ENCODE measurements around the gene ZNF157.
"Not testable (repeated sequence)": the region's sequence is repeated elsewhere in the genome, so short reads cannot be mapped to it uniquely, and the experiment has no call there.

The ZNF157 gene

DNA sequence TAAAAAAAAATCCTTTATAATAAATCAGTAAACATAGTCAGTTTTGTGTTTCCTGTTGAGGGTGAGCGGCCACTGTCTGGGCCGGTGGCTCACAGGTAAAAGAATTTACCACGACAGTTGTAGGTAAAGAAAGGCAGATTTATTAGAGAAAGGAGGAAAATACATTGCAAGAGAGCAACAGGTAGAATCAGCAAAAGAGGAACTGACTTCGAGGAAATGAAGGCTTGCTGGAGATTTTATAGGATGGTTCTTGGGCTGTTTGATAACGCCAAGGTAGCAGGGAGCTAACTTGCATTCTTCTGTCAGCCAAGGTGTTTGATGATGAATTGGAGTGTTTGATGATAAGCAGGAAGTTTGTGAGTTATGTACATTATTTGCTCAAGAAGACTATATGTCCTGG, 2.8 kb downstream of the ZNF157 start:
- Histone ChIP-seq H3K36me3 (ENCODE audit: insufficient read depth, low read length) (no peaks in the 10 kb centered on the region), H3K27ac (ENCODE audit: low read depth, low read length) (no peak overlapping the region)

GRCh38 chrX:47380268-47380667, 9.9 kb downstream of the ZNF157 start:
- Histone ChIP-seq H3K79me2 (ENCODE audit: control insufficient read depth, insufficient read depth, low read length, unreplicated experiment) (no peaks in the 10 kb centered on the region), H3K27me3 (ENCODE audit: insufficient read depth, low read length) (no peaks in the 10 kb centered on the region), H3K36me3 (ENCODE audit: insufficient read depth, low read length) (no peaks in the 10 kb centered on the region), H3K4me1 (ENCODE audit: control insufficient read depth, insufficient read depth, low read length, unreplicated experiment) (no peaks in the 10 kb centered on the region), H2AFZ (ENCODE audit: low read length, unreplicated experiment) (no peak overlapping the region), H3K4me3 (ENCODE audit: low read depth, low read length) (no peak overlapping the region), H3K27ac (ENCODE audit: low read depth, low read length) (no peak overlapping the region)

More for the DNA sequence above, 2.8 kb downstream of the ZNF157 start:
- no peaks in the 10 kb centered on the region for H3K4me1 ChIP-seq (ENCODE audit: control insufficient read depth, insufficient read depth, low read length, unreplicated experiment)
- H2AFZ ChIP-seq (ENCODE audit: low read length, unreplicated experiment) = no peak overlapping the region
- no peaks in the 10 kb centered on the region for H3K27me3 ChIP-seq (ENCODE audit: insufficient read depth, low read length)
- no peak overlapping the region for H3K4me3 ChIP-seq (ENCODE audit: low read depth, low read length)
- no peaks in the 10 kb centered on the region for H3K79me2 ChIP-seq (ENCODE audit: control insufficient read depth, insufficient read depth, low read length, unreplicated experiment)

- H3K27me3 ChIP-seq (ENCODE audit: insufficient read depth, low read length); H3K36me3 ChIP-seq (ENCODE audit: insufficient read depth, low read length); H3K79me2 ChIP-seq (ENCODE audit: control insufficient read depth, insufficient read depth, low read length, unreplicated experiment); H2AFZ ChIP-seq (ENCODE audit: low read length, unreplicated experiment); H3K27ac ChIP-seq (ENCODE audit: low read depth, low read length); H3K4me3 ChIP-seq (ENCODE audit: low read depth, low read length); H3K4me1 ChIP-seq (ENCODE audit: control insufficient read depth, insufficient read depth, low read length, unreplicated experiment): not testable (repeated sequence)
These were observed 10.5 kb downstream of the ZNF157 start for GRCh38 chrX:47380837-47381236.

GRCh38 chrX:47384502-47384901, 14.1 kb downstream of the ZNF157 start:
- Histone ChIP-seq H3K4me3 (ENCODE audit: low read depth, low read length) (no peak overlapping the region), H3K27ac (ENCODE audit: low read depth, low read length) (no peak overlapping the region), H3K4me1 (ENCODE audit: control insufficient read depth, insufficient read depth, low read length, unreplicated experiment) (no peaks in the 10 kb centered on the region), H3K27me3 (ENCODE audit: insufficient read depth, low read length) (no peaks in the 10 kb centered on the region), H3K79me2 (ENCODE audit: control insufficient read depth, insufficient read depth, low read length, unreplicated experiment) (no peaks in the 10 kb centered on the region), H3K36me3 (ENCODE audit: insufficient read depth, low read length) (no peaks in the 10 kb centered on the region), H2AFZ (ENCODE audit: low read length, unreplicated experiment) (no peak overlapping the region)

DNA sequence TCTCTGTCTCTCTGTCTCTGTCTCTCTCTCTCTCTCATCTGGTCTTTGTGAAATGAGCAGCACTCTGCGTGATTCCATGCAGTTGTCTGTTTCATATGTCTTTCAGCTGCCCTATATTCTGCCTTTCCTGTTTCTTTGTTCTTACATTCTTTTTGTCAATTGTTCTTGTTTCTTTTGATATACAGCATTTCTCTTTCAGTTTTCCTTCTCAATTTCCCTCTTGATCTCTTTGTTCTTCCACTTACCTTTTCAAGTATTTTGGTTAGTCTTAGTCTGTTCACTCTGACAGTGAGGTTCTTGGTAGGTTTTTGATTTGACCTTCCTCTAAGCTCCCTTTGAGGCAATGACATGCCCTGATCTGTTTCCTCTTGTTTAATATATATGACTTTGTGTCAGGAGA, 20.4 kb downstream of the ZNF157 start:
- Histone ChIP-seq H3K27me3 (ENCODE audit: insufficient read depth, low read length) (no peaks in the 10 kb centered on the region), H3K27ac (ENCODE audit: low read depth, low read length) (no peak overlapping the region)

GRCh38 chrX:47413179-47413594, 42.8 kb downstream of the ZNF157 start:
- Histone ChIP-seq H3K27me3 (ENCODE audit: insufficient read depth, low read length) (no peaks in the 10 kb centered on the region), H3K36me3 (ENCODE audit: insufficient read depth, low read length) (no peaks in the 10 kb centered on the region), H3K4me1 (ENCODE audit: control insufficient read depth, insufficient read depth, low read length, unreplicated experiment) (no peaks in the 10 kb centered on the region), H3K79me2 (ENCODE audit: control insufficient read depth, insufficient read depth, low read length, unreplicated experiment) (no peaks in the 10 kb centered on the region), H3K27ac (ENCODE audit: low read depth, low read length) (no peak overlapping the region), H2AFZ (ENCODE audit: low read length, unreplicated experiment) (no peak overlapping the region), H3K4me3 (ENCODE audit: low read depth, low read length) (no peak overlapping the region)

More for the DNA sequence above, 20.4 kb downstream of the ZNF157 start:
- H3K4me3 ChIP-seq (ENCODE audit: low read depth, low read length) = no peak overlapping the region
- no peaks in the 10 kb centered on the region for H3K79me2 ChIP-seq (ENCODE audit: control insufficient read depth, insufficient read depth, low read length, unreplicated experiment)
- no peak overlapping the region for H2AFZ ChIP-seq (ENCODE audit: low read length, unreplicated experiment)
- H3K4me1 ChIP-seq (ENCODE audit: control insufficient read depth, insufficient read depth, low read length, unreplicated experiment) = no peaks in the 10 kb centered on the region
- no peaks in the 10 kb centered on the region for H3K36me3 ChIP-seq (ENCODE audit: insufficient read depth, low read length)

DNA sequence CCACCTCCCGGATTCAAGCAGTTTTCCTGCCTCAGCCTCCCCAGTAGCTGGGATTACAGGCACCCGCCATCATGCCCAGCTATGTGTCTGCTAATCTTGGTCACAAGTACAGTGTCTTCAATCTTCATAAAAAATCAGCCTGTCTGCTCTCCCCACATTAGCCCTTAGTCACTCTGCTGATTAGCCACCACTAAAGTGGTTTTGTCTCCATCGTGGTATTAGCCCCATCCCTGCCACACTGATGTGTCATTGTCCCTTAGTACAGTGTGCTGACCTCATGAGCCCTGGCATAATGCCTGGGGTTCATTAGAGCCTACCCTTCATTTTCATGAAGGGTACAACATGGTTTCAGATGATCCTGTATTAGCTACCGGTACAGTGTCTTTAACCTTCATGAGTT, 49.9 kb downstream of the ZNF157 start:
- Histone ChIP-seq H3K4me3 (ENCODE audit: low read depth, low read length) (no peak overlapping the region), H2AFZ (ENCODE audit: low read length, unreplicated experiment) (no peak overlapping the region), H3K27ac (ENCODE audit: low read depth, low read length) (no peak overlapping the region), H3K79me2 (ENCODE audit: control insufficient read depth, insufficient read depth, low read length, unreplicated experiment) (no peaks in the 10 kb centered on the region), H3K27me3 (ENCODE audit: insufficient read depth, low read length) (no peaks in the 10 kb centered on the region), H3K4me1 (ENCODE audit: control insufficient read depth, insufficient read depth, low read length, unreplicated experiment) (no peaks in the 10 kb centered on the region), H3K36me3 (ENCODE audit: insufficient read depth, low read length) (no peaks in the 10 kb centered on the region)

- Histone ChIP-seq H3K27me3 (ENCODE audit: insufficient read depth, low read length) (no peaks in the 10 kb centered on the region), H3K27ac (ENCODE audit: low read depth, low read length) (no peak overlapping the region), H3K36me3 (ENCODE audit: insufficient read depth, low read length) (no peaks in the 10 kb centered on the region), H3K79me2 (ENCODE audit: control insufficient read depth, insufficient read depth, low read length, unreplicated experiment) (no peaks in the 10 kb centered on the region), H3K4me1 (ENCODE audit: control insufficient read depth, insufficient read depth, low read length, unreplicated experiment) (no peaks in the 10 kb centered on the region), H3K4me3 (ENCODE audit: low read depth, low read length) (no peak overlapping the region), H2AFZ (ENCODE audit: low read length, unreplicated experiment) (no peak overlapping the region)
These were observed 50.6 kb downstream of the ZNF157 start for GRCh38 chrX:47420962-47421361.

DNA sequence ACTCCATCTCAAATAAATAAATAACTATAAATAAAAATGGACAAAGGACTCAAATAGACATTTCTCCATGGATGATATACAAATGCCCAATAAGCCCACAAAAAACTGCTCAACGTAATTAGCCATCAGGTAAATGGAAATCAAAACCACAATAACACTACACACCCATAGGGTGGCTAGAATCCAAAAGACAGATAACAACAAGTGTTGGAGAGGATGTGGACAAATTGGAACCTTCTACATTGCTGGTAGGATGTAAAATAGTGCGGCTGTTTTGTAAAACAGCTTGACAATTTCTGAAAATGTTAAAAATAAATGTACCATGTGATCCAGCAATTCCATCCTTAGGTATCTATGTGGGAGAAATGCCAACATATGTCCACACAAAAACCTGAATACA, 52.1 kb downstream of the ZNF157 start:
- no peaks in the 10 kb centered on the region for H3K4me1 ChIP-seq (ENCODE audit: control insufficient read depth, insufficient read depth, low read length, unreplicated experiment)
- no peaks in the 10 kb centered on the region for H3K27me3 ChIP-seq (ENCODE audit: insufficient read depth, low read length)
- H3K79me2 ChIP-seq (ENCODE audit: control insufficient read depth, insufficient read depth, low read length, unreplicated experiment) = no peaks in the 10 kb centered on the region
- no peak overlapping the region for H3K27ac ChIP-seq (ENCODE audit: low read depth, low read length)
- H2AFZ ChIP-seq (ENCODE audit: low read length, unreplicated experiment) = no peak overlapping the region
- H3K4me3 ChIP-seq (ENCODE audit: low read depth, low read length) = no peak overlapping the region
- H3K36me3 ChIP-seq (ENCODE audit: insufficient read depth, low read length) = no peaks in the 10 kb centered on the region

- H3K36me3 ChIP-seq (ENCODE audit: insufficient read depth, low read length) = no peaks in the 10 kb centered on the region
- H2AFZ ChIP-seq (ENCODE audit: low read length, unreplicated experiment) = no peak overlapping the region
- no peak overlapping the region for H3K27ac ChIP-seq (ENCODE audit: low read depth, low read length)
- no peak overlapping the region for H3K4me3 ChIP-seq (ENCODE audit: low read depth, low read length)
- H3K79me2 ChIP-seq (ENCODE audit: control insufficient read depth, insufficient read depth, low read length, unreplicated experiment) = no peaks in the 10 kb centered on the region
- H3K27me3 ChIP-seq (ENCODE audit: insufficient read depth, low read length) = no peaks in the 10 kb centered on the region
- no peaks in the 10 kb centered on the region for H3K4me1 ChIP-seq (ENCODE audit: control insufficient read depth, insufficient read depth, low read length, unreplicated experiment)
These were observed 60.5 kb downstream of the ZNF157 start for GRCh38 chrX:47430925-47431324.

GRCh38 chrX:47446431-47446830, 76.1 kb downstream of the ZNF157 start:
- H3K4me3 ChIP-seq (ENCODE audit: low read depth, low read length) = no peak overlapping the region
- H2AFZ ChIP-seq (ENCODE audit: low read length, unreplicated experiment) = no peak overlapping the region
- peaks cover 35% of the 10 kb centered on the region for H3K36me3 ChIP-seq (ENCODE audit: insufficient read depth, low read length)
- no peaks in the 10 kb centered on the region for H3K4me1 ChIP-seq (ENCODE audit: control insufficient read depth, insufficient read depth, low read length, unreplicated experiment)
- H3K79me2 ChIP-seq (ENCODE audit: control insufficient read depth, insufficient read depth, low read length, unreplicated experiment) = no peaks in the 10 kb centered on the region
- no peak overlapping the region for H3K27ac ChIP-seq (ENCODE audit: low read depth, low read length)
- no peaks in the 10 kb centered on the region for H3K27me3 ChIP-seq (ENCODE audit: insufficient read depth, low read length)

All from ACC112 (cell line).